Measurements from ENCODE around the gene TRIM58.

Gene TRIM58

GRCh38 chr1:247848346-247848745 lies 8.6 kb upstream of the TRIM58 start:
- TF ChIP-seq CTCF (IDR thresholded peaks at IDR 0.05; ENCODE audit: low read depth, low read length, missing control alignments) = no peak

GRCh38 chr1:247849616-247850015 lies 7.4 kb upstream of the TRIM58 start:
- no peak overlapping the region for H3K4me3 ChIP-seq (ENCODE audit: low read depth, low read length)
- in situ Hi-C loops (cut with HindIII; ENCODE audit: low sequenced_read_pairs) = no loop called here
- TF ChIP-seq CTCF (IDR thresholded peaks at IDR 0.05; ENCODE audit: low read depth, low read length, missing control alignments) = no peak
- DNase-seq (ENCODE audit: low read depth) = no peak

More at GRCh38 chr1:247848346-247848745, 8.6 kb upstream of the TRIM58 start:
- in situ Hi-C loops (cut with HindIII; ENCODE audit: low sequenced_read_pairs) = no loop called here
- H3K4me3 ChIP-seq (ENCODE audit: low read depth, low read length) = no peak overlapping the region
- no peak for DNase-seq (ENCODE audit: low read depth)

GRCh38 chr1:247854899-247855545 lies 2.0 kb upstream of the TRIM58 start:
- in situ Hi-C loops (cut with HindIII; ENCODE audit: low sequenced_read_pairs) = no loop called here
- DNase-seq (ENCODE audit: low read depth) = no peak
- H3K4me3 ChIP-seq (ENCODE audit: low read depth, low read length) = no peak overlapping the region
- no peak for TF ChIP-seq CTCF (IDR thresholded peaks at IDR 0.05; ENCODE audit: low read depth, low read length, missing control alignments)

- H3K4me3 ChIP-seq (ENCODE audit: low read depth, low read length) = no peak overlapping the region
- in situ Hi-C loops (cut with HindIII; ENCODE audit: low sequenced_read_pairs) = no loop called here
- no peak for TF ChIP-seq CTCF (IDR thresholded peaks at IDR 0.05; ENCODE audit: low read depth, low read length, missing control alignments)
- no peak for DNase-seq (ENCODE audit: low read depth)
Measured at GRCh38 chr1:247855911-247856310, 1.1 kb upstream of the TRIM58 start.

GRCh38 chr1:247857985-247858619 lies 1.1 kb downstream of the TRIM58 start:
- no peak for TF ChIP-seq CTCF (IDR thresholded peaks at IDR 0.05; ENCODE audit: low read depth, low read length, missing control alignments)
- DNase-seq (ENCODE audit: low read depth) = no peak
- in situ Hi-C loops (cut with HindIII; ENCODE audit: low sequenced_read_pairs) = no loop called here
- peak overlapping the region; percentile 48 for H3K4me3 ChIP-seq (ENCODE audit: low read depth, low read length)

- in situ Hi-C loops (cut with HindIII; ENCODE audit: low sequenced_read_pairs) = no loop called here
- no peak for DNase-seq (ENCODE audit: low read depth)
- no peak overlapping the region for H3K4me3 ChIP-seq (ENCODE audit: low read depth, low read length)
- no peak for TF ChIP-seq CTCF (IDR thresholded peaks at IDR 0.05; ENCODE audit: low read depth, low read length, missing control alignments)
Measured at GRCh38 chr1:247862756-247863155, 5.8 kb downstream of the TRIM58 start.
